NCI-H774 (cell line): ENCODE measurements around the gene RABGGTA.
"Not testable (repeated sequence)": the region's sequence is repeated elsewhere in the genome, so short reads cannot be mapped to it uniquely, and the experiment has no call there.

Experiments used
- DNase-seq: peaks from one replicate; lab custom pipeline; 2025; lab: John Stamatoyannopoulos, UW

Gene RABGGTA

GRCh38 chr14:24260780-24261157 is 10.6 kb downstream of the RABGGTA start:
- no peak for DNase-seq

GRCh38 chr14:24260026-24260779 is 11.2 kb downstream of the RABGGTA start:
- no peak for DNase-seq

- no peak for DNase-seq
These were observed 11.9 kb downstream of the RABGGTA start for GRCh38 chr14:24259282-24260025.

DNA sequence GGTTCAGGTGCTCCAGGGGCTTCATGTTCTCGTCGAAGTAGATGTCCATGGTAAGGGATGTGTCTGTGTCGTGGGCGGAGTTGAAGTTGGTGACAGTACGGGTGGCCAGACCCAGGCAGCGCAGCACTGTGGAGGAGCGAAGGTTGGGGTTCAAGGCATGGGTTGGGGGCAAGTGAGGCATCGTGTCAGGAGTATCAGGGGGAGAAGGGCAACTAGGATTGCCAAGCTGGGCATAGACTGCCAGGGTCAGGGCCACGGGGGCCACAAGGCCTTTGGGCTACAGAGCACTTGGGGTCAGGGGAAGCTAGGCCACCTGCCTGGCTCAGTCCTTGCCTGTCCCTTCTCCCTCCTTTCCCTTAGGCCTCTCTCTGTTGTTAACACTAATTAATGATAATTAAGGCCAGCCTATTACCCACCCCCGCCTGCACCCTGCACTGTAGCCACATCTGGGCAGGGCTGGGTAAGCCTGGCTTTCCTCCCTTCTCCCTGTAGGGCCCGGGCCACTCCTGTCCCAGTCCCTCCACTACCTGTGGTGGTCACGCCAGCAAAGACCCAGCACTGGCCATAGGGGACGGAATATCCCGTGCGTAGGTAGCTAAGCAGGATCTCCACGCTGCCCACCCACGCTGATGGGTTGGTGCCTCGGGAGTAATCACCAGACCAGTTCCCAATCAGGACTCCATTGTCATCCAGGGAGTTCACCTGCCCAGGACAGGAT is 12.7 kb downstream of the RABGGTA start:
- DNase-seq: no peak

GRCh38 chr14:24258119-24258518 is 13.3 kb downstream of the RABGGTA start:
- DNase-seq: no peak

GRCh38 chr14:24256960-24257359 is 14.4 kb downstream of the RABGGTA start:
- no peak for DNase-seq

GRCh38 chr14:24255931-24256711 is 15.3 kb downstream of the RABGGTA start:
- DNase-seq: no peak

DNA sequence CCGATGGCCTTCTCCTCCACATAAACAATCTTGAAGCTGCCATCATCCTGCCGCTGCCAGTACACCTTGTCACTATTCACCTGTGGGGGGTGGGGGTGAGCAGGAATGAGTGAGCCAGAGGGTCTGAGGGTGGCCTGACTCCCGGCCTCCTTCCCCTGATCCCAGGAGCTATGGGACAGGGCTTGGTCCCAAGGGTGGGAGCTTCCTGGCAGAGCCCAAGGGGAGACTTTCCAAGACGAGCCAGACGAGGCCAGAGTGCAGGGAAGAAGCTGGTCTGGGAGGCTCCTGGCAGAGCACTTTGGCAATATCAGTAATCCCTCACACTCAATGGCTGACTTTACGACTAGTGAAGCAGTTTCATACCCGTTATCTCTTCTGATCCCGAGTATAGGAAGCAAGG is 16.0 kb downstream of the RABGGTA start:
- no peak for DNase-seq

- DNase-seq: no peak
These were observed 16.6 kb downstream of the RABGGTA start for GRCh38 chr14:24254630-24255392.

DNA sequence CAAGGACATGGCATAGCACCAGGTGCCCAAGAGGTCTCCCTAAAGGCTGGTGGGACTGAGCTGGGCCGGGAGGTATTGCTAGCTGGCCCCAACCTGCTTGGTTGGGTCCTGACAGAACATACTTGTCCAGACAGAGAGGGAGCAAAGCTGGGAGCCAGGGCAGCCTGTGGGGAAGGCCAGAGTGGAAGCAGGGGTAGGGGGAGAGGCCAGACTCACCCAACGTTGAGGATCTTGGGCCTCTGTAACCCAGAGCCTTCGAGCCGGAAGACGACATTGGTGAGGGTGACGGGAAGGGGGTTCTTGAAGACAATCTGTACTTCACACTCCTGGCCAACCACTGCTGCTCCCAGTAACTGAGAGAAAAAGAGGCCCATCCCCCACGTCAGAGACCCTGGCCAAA is 17.5 kb downstream of the RABGGTA start:
- DNase-seq: no peak

DNA sequence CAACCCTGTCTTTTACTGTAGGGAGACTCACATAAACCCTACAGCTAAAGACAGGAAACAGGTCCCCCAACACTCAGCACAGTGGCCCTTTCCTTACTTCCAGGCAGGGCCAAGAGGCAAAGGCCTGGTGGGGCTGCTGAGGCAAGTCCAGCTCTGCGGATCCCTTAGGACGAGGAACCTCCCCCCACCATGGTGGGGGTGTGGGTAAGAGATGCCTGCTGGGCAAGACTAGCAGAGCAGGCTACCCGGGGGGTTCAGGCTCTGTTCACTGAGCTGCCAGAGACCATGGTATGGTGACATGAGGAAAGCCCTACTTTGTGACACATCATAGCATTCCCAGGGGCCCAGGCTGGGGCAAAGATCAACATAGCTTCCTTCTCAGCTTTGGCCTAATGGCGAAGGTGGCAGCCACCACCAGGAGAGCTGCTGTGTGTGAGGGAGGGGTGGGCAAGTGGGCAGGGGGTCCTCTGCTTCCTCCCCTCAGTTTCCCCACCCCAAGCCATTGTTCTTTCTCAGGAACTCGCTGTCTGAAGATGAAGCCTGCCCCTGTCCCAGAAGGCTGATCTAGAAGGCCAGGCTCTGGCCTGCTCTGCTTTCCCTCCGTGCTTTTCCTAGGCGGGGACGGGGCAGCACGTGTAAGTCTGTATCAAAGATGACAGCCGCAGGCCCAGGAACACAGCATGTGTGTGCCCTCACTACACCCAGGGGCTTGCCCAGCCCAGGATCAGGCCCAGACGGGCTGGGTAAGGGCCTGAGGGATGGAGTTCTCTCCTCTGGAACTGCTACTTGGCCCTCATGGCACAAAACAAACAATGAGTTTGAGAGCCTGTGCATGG is 18.9 kb downstream of the RABGGTA start:
- DNase-seq: no peak

DNA sequence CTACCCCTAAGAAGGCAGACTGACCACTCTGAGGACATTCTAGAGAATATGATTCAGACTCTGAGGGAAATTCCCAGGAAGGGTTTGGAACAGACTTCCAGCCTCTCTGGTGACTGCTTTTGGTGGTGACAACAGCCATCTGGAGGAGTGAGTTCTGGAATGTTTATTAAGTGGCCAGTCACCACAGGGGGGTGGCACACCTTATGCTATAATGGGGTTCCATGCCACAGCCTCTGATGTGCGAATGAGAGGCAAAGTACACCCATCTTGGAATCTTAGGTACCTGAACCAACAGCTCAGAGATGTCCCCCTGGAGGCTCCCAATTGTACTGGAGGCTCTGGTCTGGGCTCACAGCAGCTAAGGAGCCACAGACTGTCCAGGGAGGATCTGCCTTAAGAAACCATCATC is 19.5 kb downstream of the RABGGTA start:
- DNase-seq: no peak

DNA sequence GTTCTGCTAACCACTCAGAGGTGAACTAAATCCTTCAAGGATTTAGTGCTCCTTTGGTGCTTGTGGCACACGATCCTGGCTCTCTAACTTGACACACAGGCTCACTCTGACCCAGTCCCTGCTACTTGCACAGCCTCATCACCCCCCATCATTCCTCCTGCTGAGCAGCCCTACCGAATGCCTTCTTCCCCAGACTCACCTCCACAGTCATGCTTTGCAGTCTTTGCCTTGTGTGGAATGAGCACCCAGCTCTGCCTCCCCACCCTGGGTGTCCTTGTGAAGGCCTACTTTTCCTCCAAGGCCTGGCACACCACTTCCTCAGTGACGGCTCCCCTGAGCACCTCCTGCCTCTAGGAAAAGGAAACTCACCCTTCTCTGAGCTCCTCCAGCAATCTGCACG is 21.0 kb downstream of the RABGGTA start:
- no peak for DNase-seq

DNA sequence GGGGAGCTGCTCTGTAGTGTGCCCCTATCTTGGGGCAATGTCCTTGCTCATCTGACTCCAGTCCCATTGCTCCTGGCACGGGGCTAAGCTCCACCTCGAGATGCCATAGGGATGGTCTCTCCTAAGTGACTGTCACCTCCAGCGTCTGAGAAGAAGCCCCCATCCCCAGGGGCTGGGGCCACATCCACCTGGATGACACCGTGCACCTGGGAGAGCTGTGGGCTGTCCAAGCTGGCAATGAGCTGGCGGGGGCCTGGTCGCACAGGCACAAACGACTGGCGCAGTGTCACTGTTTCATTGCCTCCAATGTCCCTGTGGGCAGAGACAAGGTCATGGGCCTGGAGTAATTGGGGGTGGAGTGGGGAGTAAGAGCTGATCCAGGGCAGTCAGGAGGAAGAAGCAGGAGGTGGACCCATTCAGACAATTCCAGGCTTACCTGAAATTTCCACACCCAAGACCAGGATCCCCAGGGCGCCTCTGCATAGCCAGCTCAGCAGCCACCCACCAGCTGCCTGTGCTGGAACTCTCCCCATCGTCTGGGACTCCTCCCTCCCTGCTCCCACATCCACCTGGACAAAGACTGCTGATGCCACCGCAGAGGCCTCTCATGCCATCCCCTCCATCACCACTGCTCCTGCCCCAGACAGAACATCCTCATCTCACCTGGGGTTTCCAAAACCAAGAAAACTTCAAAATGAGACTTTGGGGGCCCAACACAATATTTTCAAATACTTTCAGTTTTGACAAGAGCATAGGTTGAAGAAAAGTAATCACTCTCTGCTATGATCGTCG is 22.0 kb downstream of the RABGGTA start:
- DNase-seq: no peak

GRCh38 chr14:24247422-24247821 is 24.0 kb downstream of the RABGGTA start:
- no peak for DNase-seq

GRCh38 chr14:24246765-24247212 is 24.6 kb downstream of the RABGGTA start:
- no peak for DNase-seq

DNA sequence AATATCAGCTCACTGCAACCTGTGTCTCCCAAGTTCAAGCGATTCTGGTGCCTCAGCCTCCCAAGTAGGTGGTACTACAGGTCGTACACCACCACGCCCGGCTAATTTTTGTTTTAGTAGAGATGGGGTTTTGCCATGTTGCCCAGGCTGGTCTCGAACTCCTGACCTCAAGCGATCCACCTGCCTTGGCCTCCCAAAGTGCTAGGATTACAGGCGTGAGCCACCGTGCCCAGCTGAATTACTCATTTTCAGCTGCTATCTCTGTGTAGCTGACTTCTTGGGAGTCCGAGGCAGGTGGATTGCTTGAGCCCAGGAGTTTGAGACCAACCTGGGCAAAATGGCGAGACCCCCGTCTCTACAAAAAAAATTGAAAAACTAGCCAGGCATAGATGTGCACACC is 26.0 kb downstream of the RABGGTA start:
- not testable (repeated sequence) for DNase-seq

DNA sequence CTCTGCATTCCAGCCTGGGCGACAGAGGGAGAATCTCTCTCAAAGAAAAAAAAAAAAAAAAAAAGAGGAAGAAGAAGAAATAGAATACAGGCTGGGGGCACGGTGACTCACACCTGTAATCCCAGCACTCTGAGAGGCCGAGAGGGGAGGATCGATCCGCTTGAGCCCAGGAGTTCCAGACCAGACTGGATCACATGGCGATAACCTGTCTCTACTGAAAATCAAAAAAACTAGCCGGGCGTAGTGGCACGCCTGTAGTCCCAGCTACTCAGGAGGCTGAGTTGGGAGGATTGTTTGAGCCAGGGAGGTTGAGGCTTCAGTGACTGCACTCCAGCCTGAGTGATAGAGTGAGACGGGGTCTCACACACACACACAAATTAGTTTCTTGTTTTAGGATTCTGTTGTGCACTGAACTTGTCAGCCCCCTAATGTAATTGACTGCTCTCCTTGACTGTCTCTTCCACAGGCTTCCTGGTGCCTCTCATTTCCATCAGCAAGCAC is 28.0 kb downstream of the RABGGTA start:
- peak; percentile 7 for DNase-seq

DNA sequence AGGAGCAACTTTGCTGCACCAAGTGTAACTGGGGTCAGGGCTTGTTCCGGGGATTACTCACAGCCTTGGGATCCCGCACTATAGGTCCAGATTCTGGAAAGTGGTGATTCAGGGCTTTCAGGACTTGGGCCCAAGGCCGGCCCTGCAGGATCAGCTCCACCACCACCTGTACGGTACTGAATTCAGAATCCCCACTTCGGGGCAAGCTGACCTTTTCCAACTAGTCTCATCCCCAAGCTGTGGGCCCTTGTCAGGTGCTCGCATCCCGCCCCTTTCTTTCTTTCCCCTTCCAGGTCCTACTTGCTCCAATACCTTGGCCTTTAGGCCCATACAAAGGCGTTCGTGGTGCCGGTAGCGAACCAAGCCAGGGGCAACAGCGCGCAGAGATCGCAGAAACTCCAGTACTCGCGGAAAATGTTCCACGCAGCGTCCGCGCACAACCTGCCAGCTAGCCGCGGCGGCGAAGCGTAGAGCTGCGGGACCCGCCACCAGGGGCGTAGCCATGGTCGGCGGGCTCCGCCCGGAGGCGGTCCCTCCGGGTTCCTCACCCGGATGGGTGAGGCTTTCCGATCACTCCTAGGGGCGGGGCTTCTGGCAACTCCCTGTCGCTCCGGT is 29.5 kb downstream of the RABGGTA start:
- DNase-seq: peak; percentile 92
